HepG2 (cell line): ENCODE results near the gene TBC1D7. TPM values are rescaled to one million over a fixed set of nuclear protein-coding genes. Genes with fewer than 3 reads are reported as not detected.

Source experiments
- HOXA7 ChIP-seq: sonication (generic); formaldehyde crosslinking; IDR thresholded peaks from 2 replicates; pipeline ENCODE4 v1.8.1; 2022; ENCODE audit warnings: mild to moderate bottlenecking, missing genetic modification reagents, moderate library complexity
- KDM2A ChIP-seq: sonication (generic); formaldehyde crosslinking; IDR thresholded peaks from 2 replicates; pipeline ENCODE4 v1.4.0; 2020; ENCODE audit warnings: low read depth, missing genetic modification reagents, borderline replicate concordance
- KLF16 ChIP-seq, 2 experiments: sonication (generic) in 1 of 2; formaldehyde crosslinking in 1 of 2; IDR thresholded peaks; 2 replicates each; pipeline versions ENCODE4 v1.6.1 to v1.8.0; 2016 to 2023; ENCODE audit warnings: missing genetic modification reagents in 2 of 2, missing compliant biosample characterization in 1 of 2
- NFIC ChIP-seq: IDR thresholded peaks from 2 replicates; pipeline ENCODE4 v1.6.1; 2012; ENCODE audit warnings: mild to moderate bottlenecking, low read length, inconsistent platforms
- SSRP1 ChIP-seq: IDR thresholded peaks from 2 replicates; pipeline ENCODE4 v1.6.1; 2016; ENCODE audit warnings: control low read depth
- TAF15 ChIP-seq: fragments of 200-400 bp; formaldehyde crosslinking; IDR thresholded peaks from one replicate; pipeline ENCODE4 v1.6.1; 2018; ENCODE audit warnings: mild to moderate bottlenecking, low read depth, low read length; ENCODE audit not compliant: poor library complexity, severe bottlenecking
- ZBTB20 ChIP-seq: sonication (generic); formaldehyde crosslinking; IDR thresholded peaks from 2 replicates; pipeline ENCODE4 v1.8.1; 2023; ENCODE audit warnings: missing genetic modification reagents, low read depth, mild to moderate bottlenecking, borderline replicate concordance
- ZIK1 ChIP-seq: sonication (generic); formaldehyde crosslinking; IDR thresholded peaks from 2 replicates; pipeline ENCODE4 v1.5.0; 2020; ENCODE audit warnings: mild to moderate bottlenecking, low read depth, missing genetic modification reagents, borderline replicate concordance
- ZNF180 ChIP-seq: sonication (generic); formaldehyde crosslinking; IDR thresholded peaks from 2 replicates; pipeline ENCODE4 v1.4.0; 2020; ENCODE audit warnings: low read depth, missing genetic modification reagents, borderline replicate concordance
- ZNF224 ChIP-seq: sonication (generic); formaldehyde crosslinking; IDR thresholded peaks from 2 replicates; pipeline ENCODE4 v1.5.0; 2020; ENCODE audit warnings: mild to moderate bottlenecking, missing genetic modification reagents
- ZNF550 ChIP-seq: sonication (generic); formaldehyde crosslinking; IDR thresholded peaks from 2 replicates; pipeline ENCODE4 v1.4.0; 2020; ENCODE audit warnings: mild to moderate bottlenecking, missing genetic modification reagents, borderline replicate concordance
- ZNF660 ChIP-seq: sonication (generic); formaldehyde crosslinking; IDR thresholded peaks from 2 replicates; pipeline ENCODE4 v1.5.1; 2020; ENCODE audit warnings: mild to moderate bottlenecking, low read depth, missing genetic modification reagents, borderline replicate concordance
- polyA plus RNA-seq, 8 experiments: library from polyadenylated mRNA; depleted of rRNA in 3 of 8; stranded (reverse) in 7 of 8; unstranded in 1 of 8; fragments of >200 nt; fragmentation: Illumina TruSeq in 4 of 8; extraction: Trizol in 4 of 8; gene quantifications; 2 replicates each; pipeline versions ENCODE4 v1.2.1 to v1.2.3, GENCODE V29; 2011 to 2016; ENCODE audit warnings: low read depth in 4 of 8, missing spikeins in 1 of 8, mixed read lengths in 1 of 8; ENCODE audit not compliant: insufficient read depth in 1 of 8
- total RNA-seq, 5 experiments: library from RNA; depleted of rRNA; stranded (reverse); fragments of >200 nt; fragmentation: Illumina TruSeq; extraction: Trizol; gene quantifications; 2 replicates each; pipeline ENCODE4 v1.2.3, GENCODE V29; 2016; ENCODE audit warnings: low read depth in 1 of 5
- TF ChIP-seq, protein P1 (sequence below): sonication (generic); formaldehyde crosslinking; IDR thresholded peaks from 2 replicates; pipeline ENCODE4 v1.4.0; 2020; ENCODE audit warnings: missing genetic modification reagents
- TF ChIP-seq, protein P2 (sequence below): IDR thresholded peaks from 2 replicates; pipeline ENCODE4 v1.6.1; 2016; ENCODE audit warnings: mild to moderate bottlenecking, missing biosample characterization, missing genetic modification reagents
- TF ChIP-seq, protein P3 (sequence below): sonication (generic); formaldehyde crosslinking; IDR thresholded peaks from 2 replicates; pipeline ENCODE4 v1.8.1; 2023; ENCODE audit warnings: mild to moderate bottlenecking, moderate library complexity, missing genetic modification reagents
- TF ChIP-seq, protein P4 (sequence below): sonication (generic); formaldehyde crosslinking; IDR thresholded peaks from 2 replicates; pipeline ENCODE4 v1.5.1; 2020; ENCODE audit warnings: mild to moderate bottlenecking, missing genetic modification reagents, borderline replicate concordance

The TBC1D7 gene
- total and polyA plus RNA-seq, 2 of the 13 experiments (the other 11 are each of a cell fraction or from before 2014, with no cell fraction given): 23.3 to 30.8 TPM

DNA sequence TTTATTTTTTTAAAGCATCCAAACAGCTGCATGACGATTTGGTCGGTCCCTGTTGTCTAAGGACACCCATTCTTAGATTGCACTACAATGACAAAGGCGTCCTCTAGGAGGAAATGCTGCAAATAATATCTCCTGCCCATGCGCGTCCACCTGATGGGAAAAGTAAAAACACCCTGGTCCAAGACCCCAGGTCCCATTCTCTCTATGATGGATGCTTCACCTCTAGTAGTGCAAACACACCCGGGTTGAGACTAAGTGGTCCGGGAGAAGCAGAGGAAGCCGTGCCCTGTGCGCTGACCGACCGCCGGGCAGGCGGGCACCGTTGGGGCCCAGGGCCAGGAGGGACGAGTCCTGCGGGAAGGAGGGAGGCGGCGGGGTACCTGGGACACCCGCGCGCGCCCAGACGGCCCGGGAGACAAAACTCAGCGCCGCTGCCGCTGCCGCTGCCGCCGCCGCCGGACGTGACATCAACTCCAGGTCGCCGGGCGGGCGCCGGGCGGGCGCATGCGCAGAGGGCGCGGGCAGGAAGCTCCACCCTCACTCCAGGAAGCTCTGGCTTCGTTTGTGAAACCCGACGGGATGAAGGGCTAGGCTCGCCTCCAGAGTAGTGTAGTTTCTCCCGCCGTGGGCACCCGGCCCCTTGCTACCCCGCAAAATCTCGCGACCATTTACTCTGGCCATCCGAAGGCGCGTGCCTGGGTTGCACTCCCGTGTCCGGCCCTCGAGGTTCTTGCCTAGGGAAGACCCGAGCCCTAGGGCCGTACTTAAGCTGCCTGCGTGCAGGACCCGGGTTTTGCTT, at the start of gene TBC1D7 (continued):
- TF ChIP-seq SSRP1 (CRISPR knock-in tag): no peak
- TF ChIP-seq ZNF224 (CRISPR knock-in tag): no peak
- peak; percentile 93 for TF ChIP-seq TAF15
- no peak for TF ChIP-seq ZNF660 (CRISPR knock-in tag)
- TF ChIP-seq NFIC: no peak
- TF ChIP-seq, protein P1, sequence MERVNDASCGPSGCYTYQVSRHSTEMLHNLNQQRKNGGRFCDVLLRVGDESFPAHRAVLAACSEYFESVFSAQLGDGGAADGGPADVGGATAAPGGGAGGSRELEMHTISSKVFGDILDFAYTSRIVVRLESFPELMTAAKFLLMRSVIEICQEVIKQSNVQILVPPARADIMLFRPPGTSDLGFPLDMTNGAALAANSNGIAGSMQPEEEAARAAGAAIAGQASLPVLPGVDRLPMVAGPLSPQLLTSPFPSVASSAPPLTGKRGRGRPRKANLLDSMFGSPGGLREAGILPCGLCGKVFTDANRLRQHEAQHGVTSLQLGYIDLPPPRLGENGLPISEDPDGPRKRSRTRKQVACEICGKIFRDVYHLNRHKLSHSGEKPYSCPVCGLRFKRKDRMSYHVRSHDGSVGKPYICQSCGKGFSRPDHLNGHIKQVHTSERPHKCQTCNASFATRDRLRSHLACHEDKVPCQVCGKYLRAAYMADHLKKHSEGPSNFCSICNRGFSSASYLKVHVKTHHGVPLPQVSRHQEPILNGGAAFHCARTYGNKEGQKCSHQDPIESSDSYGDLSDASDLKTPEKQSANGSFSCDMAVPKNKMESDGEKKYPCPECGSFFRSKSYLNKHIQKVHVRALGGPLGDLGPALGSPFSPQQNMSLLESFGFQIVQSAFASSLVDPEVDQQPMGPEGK: no peak; the same call in 1 of the 2 replicates
- 0 out of 2 replicates have a peak, but pooled peaks have one; percentile 32 for TF ChIP-seq ZNF180 (CRISPR knock-in tag)
- peak; percentile 24; the same call in 1 of the 2 replicates for TF ChIP-seq ZBTB20 (CRISPR knock-in tag)
- TF ChIP-seq ZIK1 (CRISPR knock-in tag): peak; percentile 57
- TF ChIP-seq, protein P2, sequence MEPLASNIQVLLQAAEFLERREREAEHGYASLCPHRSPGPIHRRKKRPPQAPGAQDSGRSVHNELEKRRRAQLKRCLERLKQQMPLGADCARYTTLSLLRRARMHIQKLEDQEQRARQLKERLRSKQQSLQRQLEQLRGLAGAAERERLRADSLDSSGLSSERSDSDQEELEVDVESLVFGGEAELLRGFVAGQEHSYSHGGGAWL (CRISPR knock-in tag): peak; percentile 83; the same call in 1 of the 2 replicates
- TF ChIP-seq ZNF550 (CRISPR knock-in tag): 0 out of 2 replicates have a peak, but pooled peaks have one; percentile 40
- TF ChIP-seq, protein P3, sequence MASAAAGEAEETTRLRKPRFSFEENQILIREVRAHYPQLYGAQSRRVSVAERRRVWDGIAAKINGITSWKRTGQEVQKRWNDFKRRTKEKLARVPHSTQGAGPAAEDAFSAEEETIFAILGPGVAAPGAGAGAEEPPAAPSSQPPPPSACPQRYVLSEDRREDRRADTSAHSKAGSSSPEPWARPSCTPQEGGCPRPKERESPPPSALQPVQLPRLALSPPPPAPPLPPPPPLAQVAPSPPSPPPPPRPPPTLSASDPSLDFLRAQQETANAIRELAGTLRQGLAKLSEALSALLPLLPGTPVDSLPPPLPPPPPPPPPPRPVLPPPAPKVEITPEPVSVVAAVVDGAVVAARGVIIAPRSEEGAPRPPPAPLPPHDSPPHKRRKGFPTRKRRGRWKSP (CRISPR knock-in tag): peak; percentile 86
- peak in 1 of 2 experiments; percentile 80; a peak in 2 of 4 replicates for TF ChIP-seq KLF16 (CRISPR knock-in tag; IDR thresholded peaks at IDR 0.05)
- TF ChIP-seq, protein P4, sequence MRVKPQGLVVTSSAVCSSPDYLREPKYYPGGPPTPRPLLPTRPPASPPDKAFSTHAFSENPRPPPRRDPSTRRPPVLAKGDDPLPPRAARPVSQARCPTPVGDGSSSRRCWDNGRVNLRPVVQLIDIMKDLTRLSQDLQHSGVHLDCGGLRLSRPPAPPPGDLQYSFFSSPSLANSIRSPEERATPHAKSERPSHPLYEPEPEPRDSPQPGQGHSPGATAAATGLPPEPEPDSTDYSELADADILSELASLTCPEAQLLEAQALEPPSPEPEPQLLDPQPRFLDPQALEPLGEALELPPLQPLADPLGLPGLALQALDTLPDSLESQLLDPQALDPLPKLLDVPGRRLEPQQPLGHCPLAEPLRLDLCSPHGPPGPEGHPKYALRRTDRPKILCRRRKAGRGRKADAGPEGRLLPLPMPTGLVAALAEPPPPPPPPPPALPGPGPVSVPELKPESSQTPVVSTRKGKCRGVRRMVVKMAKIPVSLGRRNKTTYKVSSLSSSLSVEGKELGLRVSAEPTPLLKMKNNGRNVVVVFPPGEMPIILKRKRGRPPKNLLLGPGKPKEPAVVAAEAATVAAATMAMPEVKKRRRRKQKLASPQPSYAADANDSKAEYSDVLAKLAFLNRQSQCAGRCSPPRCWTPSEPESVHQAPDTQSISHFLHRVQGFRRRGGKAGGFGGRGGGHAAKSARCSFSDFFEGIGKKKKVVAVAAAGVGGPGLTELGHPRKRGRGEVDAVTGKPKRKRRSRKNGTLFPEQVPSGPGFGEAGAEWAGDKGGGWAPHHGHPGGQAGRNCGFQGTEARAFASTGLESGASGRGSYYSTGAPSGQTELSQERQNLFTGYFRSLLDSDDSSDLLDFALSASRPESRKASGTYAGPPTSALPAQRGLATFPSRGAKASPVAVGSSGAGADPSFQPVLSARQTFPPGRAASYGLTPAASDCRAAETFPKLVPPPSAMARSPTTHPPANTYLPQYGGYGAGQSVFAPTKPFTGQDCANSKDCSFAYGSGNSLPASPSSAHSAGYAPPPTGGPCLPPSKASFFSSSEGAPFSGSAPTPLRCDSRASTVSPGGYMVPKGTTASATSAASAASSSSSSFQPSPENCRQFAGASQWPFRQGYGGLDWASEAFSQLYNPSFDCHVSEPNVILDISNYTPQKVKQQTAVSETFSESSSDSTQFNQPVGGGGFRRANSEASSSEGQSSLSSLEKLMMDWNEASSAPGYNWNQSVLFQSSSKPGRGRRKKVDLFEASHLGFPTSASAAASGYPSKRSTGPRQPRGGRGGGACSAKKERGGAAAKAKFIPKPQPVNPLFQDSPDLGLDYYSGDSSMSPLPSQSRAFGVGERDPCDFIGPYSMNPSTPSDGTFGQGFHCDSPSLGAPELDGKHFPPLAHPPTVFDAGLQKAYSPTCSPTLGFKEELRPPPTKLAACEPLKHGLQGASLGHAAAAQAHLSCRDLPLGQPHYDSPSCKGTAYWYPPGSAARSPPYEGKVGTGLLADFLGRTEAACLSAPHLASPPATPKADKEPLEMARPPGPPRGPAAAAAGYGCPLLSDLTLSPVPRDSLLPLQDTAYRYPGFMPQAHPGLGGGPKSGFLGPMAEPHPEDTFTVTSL (CRISPR knock-in tag): peak; percentile 67; the same call in 1 of the 2 replicates
- TF ChIP-seq HOXA7 (CRISPR knock-in tag): no peak
- TF ChIP-seq KDM2A: peak; percentile 85
